KMS-11 (cell line): ENCODE results near the gene MYO9A.

ENCODE experiments used
- H2AFZ ChIP-seq: fragments of 200-600 bp; sonication (generic); 2 replicates; pipeline ENCODE4 v1.6.1; 2016; ENCODE audit warnings: antibody characterized with exemption, mixed run types, low read depth
- H3K27ac ChIP-seq: fragments of 200-600 bp; sonication (generic); 2 replicates; pipeline ENCODE4 v1.6.1; 2016; ENCODE audit warnings: mild to moderate bottlenecking, mixed run types
- H3K27me3 ChIP-seq: fragments of 200-600 bp; sonication (generic); 2 replicates; pipeline ENCODE4 v1.6.1; 2017; ENCODE audit warnings: mild to moderate bottlenecking, low read depth, mixed run types, moderate library complexity; ENCODE audit not compliant: insufficient read depth
- H3K36me3 ChIP-seq: fragments of 200-600 bp; sonication (generic); 2 replicates; pipeline ENCODE4 v1.6.1; 2017; ENCODE audit warnings: mild to moderate bottlenecking, mixed run types; ENCODE audit not compliant: insufficient read depth
- H3K4me1 ChIP-seq: fragments of 200-600 bp; sonication (generic); 2 replicates; pipeline ENCODE4 v1.6.1; 2016; ENCODE audit warnings: mild to moderate bottlenecking, low read depth, mixed run types; ENCODE audit not compliant: poor library complexity, severe bottlenecking
- H3K4me2 ChIP-seq: fragments of 200-600 bp; sonication (generic); 2 replicates; pipeline ENCODE4 v1.7.0; 2016; ENCODE audit warnings: mild to moderate bottlenecking, mixed run types
- H3K4me3 ChIP-seq: fragments of 200-600 bp; sonication (generic); IDR thresholded peaks from 2 replicates; pipeline ENCODE4 v1.6.1; 2017; ENCODE audit warnings: low read depth, low read length, mixed read lengths; ENCODE audit not compliant: insufficient read depth
- H3K79me2 ChIP-seq: fragments of 200-600 bp; sonication (generic); 2 replicates; pipeline ENCODE4 v1.6.1; 2016; ENCODE audit warnings: low read depth, mixed run types; ENCODE audit not compliant: insufficient read depth
- H3K9ac ChIP-seq: fragments of 200-600 bp; sonication (generic); 2 replicates; pipeline ENCODE4 v1.6.1; 2016; ENCODE audit warnings: mild to moderate bottlenecking, mixed run types
- H4K20me1 ChIP-seq: fragments of 200-600 bp; sonication (generic); 2 replicates; pipeline ENCODE4 v1.6.1; 2016; ENCODE audit warnings: mild to moderate bottlenecking, mixed run types; ENCODE audit not compliant: insufficient read depth
- TF ChIP-seq, protein P1 (sequence below): fragments of 200-600 bp; sonication (generic); conservative IDR thresholded peaks from 2 replicates; pipeline ENCODE4 v1.6.1; 2017; ENCODE audit warnings: low read depth, mild to moderate bottlenecking, antibody characterized with exemption, low read length, moderate library complexity, mixed read lengths

The MYO9A gene

GRCh38 chr15:71853543-71853942 lies 264.4 kb downstream of the MYO9A start:
- no peaks in the 10 kb centered on the region for H3K79me2 ChIP-seq
- no peaks in the 10 kb centered on the region for H3K4me1 ChIP-seq
- no peak overlapping the region for H3K27ac ChIP-seq
- no peaks in the 10 kb centered on the region for H3K36me3 ChIP-seq
- H3K9ac ChIP-seq: no peak overlapping the region
- no peak overlapping the region for H2AFZ ChIP-seq
- TF ChIP-seq, protein P1, sequence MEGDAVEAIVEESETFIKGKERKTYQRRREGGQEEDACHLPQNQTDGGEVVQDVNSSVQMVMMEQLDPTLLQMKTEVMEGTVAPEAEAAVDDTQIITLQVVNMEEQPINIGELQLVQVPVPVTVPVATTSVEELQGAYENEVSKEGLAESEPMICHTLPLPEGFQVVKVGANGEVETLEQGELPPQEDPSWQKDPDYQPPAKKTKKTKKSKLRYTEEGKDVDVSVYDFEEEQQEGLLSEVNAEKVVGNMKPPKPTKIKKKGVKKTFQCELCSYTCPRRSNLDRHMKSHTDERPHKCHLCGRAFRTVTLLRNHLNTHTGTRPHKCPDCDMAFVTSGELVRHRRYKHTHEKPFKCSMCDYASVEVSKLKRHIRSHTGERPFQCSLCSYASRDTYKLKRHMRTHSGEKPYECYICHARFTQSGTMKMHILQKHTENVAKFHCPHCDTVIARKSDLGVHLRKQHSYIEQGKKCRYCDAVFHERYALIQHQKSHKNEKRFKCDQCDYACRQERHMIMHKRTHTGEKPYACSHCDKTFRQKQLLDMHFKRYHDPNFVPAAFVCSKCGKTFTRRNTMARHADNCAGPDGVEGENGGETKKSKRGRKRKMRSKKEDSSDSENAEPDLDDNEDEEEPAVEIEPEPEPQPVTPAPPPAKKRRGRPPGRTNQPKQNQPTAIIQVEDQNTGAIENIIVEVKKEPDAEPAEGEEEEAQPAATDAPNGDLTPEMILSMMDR: no peak
- no peak overlapping the region for H3K4me2 ChIP-seq
- H3K27me3 ChIP-seq: no peaks in the 10 kb centered on the region
- no peak overlapping the region for H3K4me3 ChIP-seq
- H4K20me1 ChIP-seq: no peaks in the 10 kb centered on the region

DNA sequence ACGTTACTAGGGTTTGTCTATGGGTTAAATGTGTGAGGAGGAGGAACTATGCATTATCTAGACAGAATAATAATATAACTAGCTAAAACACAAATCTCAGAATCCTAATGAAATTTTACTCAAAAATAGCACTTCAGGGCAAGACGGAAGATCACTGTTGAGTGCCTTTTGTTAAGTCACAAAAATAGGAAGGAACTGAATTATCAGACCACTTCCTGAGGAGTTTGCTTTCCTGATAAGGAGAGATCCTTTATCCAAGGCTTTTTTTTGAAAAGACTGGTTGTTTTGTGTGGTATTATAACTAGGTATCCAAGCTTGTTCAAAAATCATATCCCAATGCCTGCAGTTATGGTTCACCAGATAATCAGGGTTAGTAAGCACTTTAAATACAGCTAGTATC lies 273.0 kb downstream of the MYO9A start:
- TF ChIP-seq, protein P1: no peak
- Histone ChIP-seq H2AFZ (no peak overlapping the region), H3K4me1 (no peaks in the 10 kb centered on the region), H3K27ac (no peak overlapping the region), H3K79me2 (no peaks in the 10 kb centered on the region), H3K36me3 (no peaks in the 10 kb centered on the region), H3K4me3 (no peak overlapping the region), H3K9ac (no peak overlapping the region), H3K4me2 (no peak overlapping the region), H4K20me1 (no peaks in the 10 kb centered on the region), H3K27me3 (no peaks in the 10 kb centered on the region)

- Histone ChIP-seq H3K9ac (no peak overlapping the region), H3K79me2 (no peaks in the 10 kb centered on the region), H4K20me1 (no peaks in the 10 kb centered on the region), H2AFZ (no peak overlapping the region), H3K4me2 (no peak overlapping the region), H3K27ac (no peak overlapping the region), H3K27me3 (no peaks in the 10 kb centered on the region), H3K4me1 (no peaks in the 10 kb centered on the region), H3K36me3 (no peaks in the 10 kb centered on the region), H3K4me3 (no peak overlapping the region)
- TF ChIP-seq, protein P1: no peak
Measured at GRCh38 chr15:71841563-71841962, 276.4 kb downstream of the MYO9A start.

DNA sequence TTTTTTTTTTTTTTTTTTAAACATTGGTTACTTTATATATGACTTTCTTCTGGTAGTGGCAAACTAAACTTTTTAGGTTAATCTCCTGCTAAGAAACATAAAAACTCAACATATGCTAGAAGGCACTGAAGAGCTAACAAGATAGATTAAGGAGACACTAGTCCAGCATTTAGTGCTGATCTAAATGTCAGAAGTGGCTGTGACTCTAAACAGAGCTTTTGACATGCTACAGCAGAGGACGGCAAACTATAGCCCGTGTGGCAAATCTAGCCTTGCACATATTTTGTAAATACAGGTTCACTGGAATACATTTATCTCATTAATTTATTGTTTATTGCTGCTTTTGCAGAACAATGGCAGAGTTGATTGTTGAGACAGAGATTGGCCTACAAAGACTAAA lies 287.0 kb downstream of the MYO9A start:
- Histone ChIP-seq H3K4me2 (no peak overlapping the region), H3K27ac (no peak overlapping the region), H3K9ac (no peak overlapping the region), H2AFZ (no peak overlapping the region), H3K79me2 (no peaks in the 10 kb centered on the region), H3K4me1 (no peaks in the 10 kb centered on the region), H3K27me3 (no peaks in the 10 kb centered on the region), H3K36me3 (no peaks in the 10 kb centered on the region), H3K4me3 (no peak overlapping the region), H4K20me1 (no peaks in the 10 kb centered on the region)
- TF ChIP-seq, protein P1: no peak

- Histone ChIP-seq H3K9ac (no peak overlapping the region), H3K4me1 (no peaks in the 10 kb centered on the region), H4K20me1 (no peaks in the 10 kb centered on the region), H3K36me3 (no peaks in the 10 kb centered on the region), H2AFZ (no peak overlapping the region), H3K79me2 (no peaks in the 10 kb centered on the region), H3K27me3 (no peaks in the 10 kb centered on the region), H3K27ac (no peak overlapping the region), H3K4me3 (no peak overlapping the region), H3K4me2 (no peak overlapping the region)
- TF ChIP-seq, protein P1: no peak
Measured at GRCh38 chr15:71826196-71826595, 291.8 kb downstream of the MYO9A start.
